A549 (cell line): Measurements from ENCODE around the gene SPTBN4.

Experiments used
- CTCF ChIP-seq: fragments of >200 bp; sonication (Bioruptor Twin); formaldehyde crosslinking; IDR thresholded peaks from 3 replicates; pipeline ENCODE4 v1.5.1; 2016
- MYC ChIP-seq: IDR thresholded peaks from 2 replicates; pipeline ENCODE4 v1.6.1; 2012; ENCODE audit warnings: mild to moderate bottlenecking, inconsistent platforms, low read length, improper control_type of control experiment, borderline replicate concordance
- NFE2L2 ChIP-seq: fragments of 150-350 bp; conservative IDR thresholded peaks from 2 replicates; pipeline ENCODE4 v1.6.1; 2014; ENCODE audit warnings: low read length
- POLR2AphosphoS2 ChIP-seq: conservative IDR thresholded peaks from 2 replicates; pipeline ENCODE4 v1.6.1; 2012; ENCODE audit warnings: low read length, improper control_type of control experiment, inconsistent platforms
- RAD21 ChIP-seq, 2 experiments: fragments of >200 bp in 1 of 2; sonication (Bioruptor Twin) in 1 of 2; formaldehyde crosslinking in 1 of 2; IDR thresholded peaks in 1 of 2; conservative IDR thresholded peaks in 1 of 2; 2 replicates in 1 of 2; 3 replicates in 1 of 2; pipeline ENCODE4 v1.6.1; 2012 to 2018; ENCODE audit warnings: inconsistent platforms in 1 of 2
- ZFP36 ChIP-seq: fragments of 450-650 bp; IDR thresholded peaks from 2 replicates; pipeline ENCODE4 v1.6.1; 2014; ENCODE audit warnings: borderline replicate concordance; ENCODE audit not compliant: partially characterized antibody

GRCh38 chr19:40571831-40572495, 105.2 kb downstream of the SPTBN4 start:
- no peak for TF ChIP-seq ZFP36
- no peak for TF ChIP-seq CTCF
- TF ChIP-seq POLR2AphosphoS2 = no peak
- TF ChIP-seq MYC = no peak
- TF ChIP-seq RAD21 (conservative IDR thresholded peaks at IDR 0.05 in 1 of 2, IDR thresholded peaks at IDR 0.05 in 1 of 2) = no peak
- no peak for TF ChIP-seq NFE2L2
